ENCODE results near the gene PGAP2.
"Not testable (repeated sequence)": the region's sequence is repeated elsewhere in the genome, so short reads cannot be mapped to it uniquely, and the experiment has no call there.

Gene PGAP2

GRCh38 chr11:3807909-3808860 lies at the start of gene PGAP2:
Gene PGAP2 (plus strand): TSS chr11:3808560. CDS start chr11:3811260, 2,700 bp downstream.
- DNase-seq, result no peak

GRCh38 chr11:3764266-3764665 lies 44.1 kb upstream of the PGAP2 start:
- no peak for DNase-seq

DNA sequence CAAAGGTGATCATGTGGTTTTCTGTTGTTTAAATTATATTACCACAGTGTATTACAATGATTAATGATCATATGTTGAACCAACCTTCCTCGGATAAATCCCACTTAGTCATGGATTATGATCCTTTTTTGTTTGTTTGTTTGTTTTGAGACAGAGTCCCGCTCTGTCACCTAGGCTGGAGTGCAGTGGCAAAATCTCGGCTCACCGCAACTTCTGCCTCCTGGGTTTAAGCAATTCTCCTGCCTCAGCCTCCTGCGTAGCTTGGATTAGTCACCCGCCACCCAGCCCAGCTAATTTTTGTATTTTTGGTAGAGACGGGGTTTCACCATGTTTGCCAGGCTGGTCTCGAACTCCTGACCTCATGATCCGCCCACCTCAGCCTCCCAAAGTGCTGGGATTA lies 41.5 kb upstream of the PGAP2 start:
- DNase-seq, result not testable (repeated sequence)

DNA sequence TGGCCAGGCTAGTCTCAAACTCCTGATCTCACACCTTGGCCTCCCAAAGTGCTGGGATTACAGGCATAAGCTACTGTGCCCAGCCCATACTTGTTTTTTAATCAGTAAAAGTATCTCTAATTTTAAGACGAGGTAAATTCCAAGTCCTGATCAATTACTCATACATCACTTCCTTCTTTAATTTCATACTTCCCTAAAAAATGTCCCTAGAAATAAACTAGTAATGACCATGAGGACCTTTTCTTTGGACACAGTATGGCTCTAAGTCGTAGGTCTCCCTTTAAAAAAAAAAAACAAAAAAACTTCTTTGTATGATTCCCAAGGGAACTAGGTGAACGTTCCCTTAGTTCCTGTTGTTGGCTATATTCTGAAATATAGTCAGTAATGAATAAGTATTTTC lies 40.8 kb upstream of the PGAP2 start:
- no peak for DNase-seq

DNA sequence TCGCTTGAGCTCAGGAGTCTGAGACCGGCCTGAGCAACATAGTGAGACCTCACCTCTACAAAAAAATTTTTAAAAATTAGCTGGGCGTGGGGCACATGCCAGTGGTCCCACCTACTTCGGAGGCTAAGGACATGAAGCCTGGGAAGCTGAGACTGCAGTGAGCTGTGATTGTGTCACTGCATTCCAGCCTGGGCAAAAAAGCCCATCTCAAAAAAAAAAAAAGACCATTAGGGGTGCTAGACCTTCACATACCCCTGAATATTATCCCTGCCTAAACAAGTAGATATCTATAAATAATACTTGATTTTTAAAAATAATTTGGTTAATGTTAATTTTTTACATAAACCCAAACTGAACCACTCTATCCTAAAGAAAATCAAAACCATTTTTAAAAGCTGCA lies 35.2 kb upstream of the PGAP2 start:
- DNase-seq, result no peak

DNA sequence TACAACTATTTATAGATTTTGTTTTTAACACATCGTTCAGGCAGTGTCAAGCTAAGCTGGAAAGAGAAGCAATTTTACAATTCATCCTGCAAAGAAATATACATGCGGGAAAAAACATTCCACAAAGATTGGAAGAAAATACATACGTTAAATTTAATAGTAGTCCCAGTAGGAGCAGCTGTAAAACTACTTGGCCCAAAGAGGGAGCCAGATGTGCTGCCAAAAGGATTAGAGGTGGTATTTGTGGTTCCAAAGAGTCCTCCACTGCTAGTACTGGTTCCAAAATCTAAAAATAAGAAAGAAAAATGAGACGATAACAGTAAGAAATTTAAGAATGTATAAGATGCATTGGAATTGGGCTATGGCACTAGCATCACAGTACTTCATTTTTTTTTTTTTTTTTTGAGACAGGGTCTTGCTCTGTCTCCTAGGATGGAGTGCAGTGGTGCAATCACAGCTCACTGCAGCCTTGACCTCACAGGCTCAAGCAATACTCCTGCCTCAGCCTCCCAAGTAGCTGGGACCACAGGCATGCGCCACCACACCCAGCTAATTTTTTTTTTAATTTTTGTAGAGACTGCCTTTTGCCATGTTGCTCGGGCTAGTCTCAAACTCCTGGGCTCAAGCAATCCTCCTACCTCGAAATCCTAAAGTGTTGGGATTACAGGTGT lies 32.5 kb upstream of the PGAP2 start:
- no peak for DNase-seq

GRCh38 chr11:3781423-3781822 lies 26.9 kb upstream of the PGAP2 start:
- DNase-seq, result no peak

DNA sequence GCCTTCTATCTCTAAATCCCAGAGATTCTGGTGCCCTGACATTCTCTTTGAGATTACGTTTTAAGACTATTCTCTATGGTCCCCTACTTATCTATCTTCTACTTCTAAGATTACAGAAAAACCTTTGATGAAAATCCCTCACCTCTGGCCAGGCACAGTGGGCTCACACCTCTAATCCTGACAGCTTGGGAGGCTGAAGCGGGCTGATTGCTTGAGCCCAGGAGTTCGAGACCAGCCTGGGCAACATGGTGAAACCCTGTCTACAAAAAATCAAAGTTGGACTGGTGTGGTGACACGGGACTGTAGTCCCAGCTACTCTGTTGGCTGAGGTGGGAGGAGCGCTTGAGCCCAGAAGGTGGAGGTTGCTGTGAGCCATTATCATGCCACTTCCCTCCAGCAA lies 25.4 kb upstream of the PGAP2 start:
- no peak for DNase-seq

GRCh38 chr11:3783611-3784010 lies 24.7 kb upstream of the PGAP2 start:
- DNase-seq, result no peak

- DNase-seq, result no peak
These were observed 21.5 kb upstream of the PGAP2 start for GRCh38 chr11:3786781-3787428.

DNA sequence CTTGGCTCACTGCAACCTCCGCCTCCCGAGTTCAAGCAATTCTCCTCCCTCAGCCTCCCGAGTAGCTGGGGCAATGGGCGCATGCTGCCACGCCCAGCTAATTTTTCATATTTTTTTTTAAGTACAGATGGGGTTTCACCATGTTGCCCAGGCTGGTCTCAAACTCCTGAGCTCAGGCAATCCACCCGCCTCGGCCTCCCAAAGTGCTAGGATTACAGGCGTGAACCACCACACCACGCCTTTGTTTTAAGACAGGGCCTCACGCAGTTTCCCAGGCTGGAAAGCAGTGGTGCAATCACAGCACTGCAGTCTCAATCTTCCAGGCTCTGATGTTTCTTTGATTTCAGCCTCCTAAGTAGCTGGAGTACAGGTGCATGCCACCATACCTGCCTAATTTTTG lies 14.0 kb upstream of the PGAP2 start:
- not testable (repeated sequence) for DNase-seq

DNA sequence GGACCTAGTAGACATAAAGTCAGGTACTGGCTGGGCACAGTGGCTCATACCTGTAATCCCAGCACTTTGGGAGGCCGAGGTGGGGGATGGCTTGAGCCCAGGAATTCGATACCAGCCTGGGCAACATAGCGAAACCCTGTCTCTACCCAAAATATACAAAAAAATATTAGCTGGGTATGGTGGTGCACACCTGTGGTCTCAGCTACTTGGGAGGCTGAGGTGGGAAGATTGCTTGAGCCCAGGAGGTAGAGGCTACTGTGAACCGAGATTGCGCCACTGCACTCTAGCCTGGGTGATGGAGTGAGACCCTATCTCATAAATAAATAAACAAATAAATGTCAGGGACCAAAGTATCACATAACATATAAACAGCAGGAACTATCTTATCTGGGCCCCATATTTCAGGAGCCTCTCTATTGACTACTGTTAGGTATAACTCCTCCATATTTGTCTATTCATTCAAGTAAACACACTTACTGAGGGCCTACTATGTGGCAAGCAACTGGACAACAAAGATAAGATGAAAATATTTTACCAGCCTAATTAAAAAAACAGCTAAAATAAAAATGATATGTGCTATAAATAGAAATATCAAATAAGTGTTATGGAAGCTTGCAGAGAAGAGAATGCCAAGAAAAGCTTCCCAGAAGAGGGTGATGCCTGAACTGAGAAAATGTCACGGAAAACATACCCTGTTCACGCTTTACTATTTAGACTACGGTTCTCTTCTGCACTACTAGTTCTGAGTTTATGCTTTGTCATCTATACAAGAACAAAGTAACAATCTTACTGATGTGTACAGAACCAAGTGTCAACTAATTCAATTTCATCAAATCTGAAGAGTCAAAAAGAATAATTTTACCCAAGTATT lies 13.0 kb upstream of the PGAP2 start:
- no peak for DNase-seq

- DNase-seq, result no peak
These were observed 12.4 kb upstream of the PGAP2 start for GRCh38 chr11:3796002-3796311.

GRCh38 chr11:3796346-3796745 lies 12.0 kb upstream of the PGAP2 start:
- no peak for DNase-seq

DNA sequence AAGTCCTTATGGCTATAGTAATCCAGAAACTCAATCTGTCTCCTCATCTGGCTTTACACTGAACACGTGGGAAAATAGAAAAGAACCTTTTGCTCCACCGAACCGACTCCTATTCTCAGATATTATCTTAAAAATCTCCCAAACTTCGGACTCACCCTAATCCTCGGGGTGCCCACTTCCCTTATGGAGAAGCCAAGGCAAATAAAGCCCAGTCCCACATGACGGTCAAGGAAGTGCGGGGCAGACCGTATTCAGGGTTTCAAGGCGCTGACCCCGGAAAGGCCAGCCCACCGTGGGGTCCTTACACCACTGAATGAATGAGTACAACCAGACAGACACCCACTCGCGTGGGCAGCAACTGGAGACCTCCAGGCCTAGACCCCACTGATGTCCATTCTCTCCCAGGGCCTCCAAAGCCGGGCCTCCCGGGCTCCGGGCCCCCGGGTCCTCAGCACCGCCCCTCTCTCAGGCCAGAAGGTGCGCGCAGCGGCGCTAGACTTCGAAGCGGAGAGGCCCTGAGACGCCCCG lies 11.5 kb upstream of the PGAP2 start:
- no peak for DNase-seq

DNA sequence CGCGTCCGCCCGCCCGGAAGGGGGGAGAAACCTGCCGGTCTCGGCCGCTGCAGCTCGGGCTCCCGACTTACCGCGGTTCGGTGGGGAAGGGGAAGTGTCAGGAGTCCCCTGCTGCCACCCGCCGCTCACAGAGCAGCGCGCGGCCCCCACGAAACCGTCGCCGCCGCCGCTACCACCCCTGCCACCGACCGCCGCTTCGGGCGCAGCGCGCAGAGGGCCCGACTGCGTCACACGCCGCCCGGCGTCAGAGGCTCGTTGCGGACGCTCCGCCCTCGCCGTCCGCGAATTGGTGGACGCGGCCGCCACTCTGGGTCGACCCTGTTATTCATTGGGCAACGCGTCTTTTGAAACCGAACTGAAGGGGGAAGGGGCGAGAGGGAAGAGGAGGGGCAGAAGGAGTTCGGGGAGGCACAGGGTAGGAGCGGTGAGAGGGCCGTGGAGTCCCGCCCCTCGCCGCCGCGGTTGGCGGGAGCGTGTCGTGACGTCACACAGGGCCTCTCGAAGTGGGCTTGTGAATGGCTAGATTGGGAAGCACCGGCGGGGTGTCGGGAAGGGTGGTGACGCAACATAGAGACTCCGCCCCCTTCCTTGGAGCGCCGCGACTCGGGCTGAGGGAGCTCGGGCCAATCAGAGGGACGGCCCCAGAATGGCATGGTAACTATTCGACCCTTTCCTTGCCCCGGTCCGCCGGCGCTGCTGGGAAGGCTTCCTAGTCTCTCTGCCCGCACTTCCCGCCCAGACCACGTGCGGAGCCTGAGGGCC lies 10.8 kb upstream of the PGAP2 start, which contains the start of gene NUP98:
Gene NUP98 (minus strand): TSS at position 226 of the 762 bp plus-strand sequence. CDS start 15,437 bp downstream, outside the sequence.
- peak; percentile 98 for DNase-seq

- DNase-seq, result no peak
These were observed 9.2 kb upstream of the PGAP2 start for GRCh38 chr11:3799143-3799542.

- DNase-seq, result no peak
These were observed 8.5 kb upstream of the PGAP2 start for GRCh38 chr11:3799873-3800272.

GRCh38 chr11:3802011-3802790 lies 6.2 kb upstream of the PGAP2 start:
- no peak for DNase-seq

DNA sequence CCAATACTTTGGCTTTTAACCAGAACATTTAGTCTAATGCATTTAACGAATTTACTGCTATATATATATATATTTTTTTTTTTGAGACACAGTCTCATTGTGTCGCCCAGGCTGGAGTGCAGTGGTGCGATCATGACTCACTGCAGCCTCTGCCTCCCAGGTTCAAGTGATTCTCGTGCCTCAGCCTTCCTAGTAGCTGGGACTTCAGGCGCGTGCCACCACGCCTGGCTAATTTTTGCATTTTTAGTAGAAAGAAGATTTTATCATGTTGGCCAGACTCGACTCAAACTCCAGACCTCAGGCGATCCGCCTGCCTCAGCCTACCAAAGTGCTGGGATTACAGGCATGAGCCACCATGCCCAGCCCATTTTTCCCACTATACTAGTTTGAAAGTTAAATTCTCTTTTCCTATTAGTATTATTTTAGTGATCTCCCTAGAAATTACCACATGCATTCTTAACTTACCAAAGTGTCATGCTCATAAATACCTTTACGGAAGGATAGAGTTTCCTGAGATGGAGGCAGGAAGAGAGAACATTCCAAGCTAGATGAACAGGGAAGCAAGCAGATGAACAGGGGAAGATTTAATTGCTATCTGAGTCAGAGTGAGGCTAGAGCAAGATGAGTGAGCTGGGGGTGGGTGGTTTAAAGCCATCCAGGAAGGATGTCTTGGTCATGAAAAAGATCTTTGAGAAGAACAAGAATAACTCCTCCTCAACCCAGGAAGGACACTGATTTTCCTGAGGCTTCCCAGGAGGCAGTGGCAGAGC lies 4.4 kb upstream of the PGAP2 start:
- DNase-seq, result no peak
